Esophagus (tissue), 2 donors: ENCODE results near the gene GABRD. TPM values are rescaled to one million over a fixed set of nuclear protein-coding genes. Genes with fewer than 3 reads are reported as not detected.

Source experiments
- H3K27ac ChIP-seq, 2 donors: one replicate each; pipeline ENCODE4 v1.5.1; 2013; ENCODE audit warnings: low read depth in 2 of 2, mild to moderate bottlenecking in 2 of 2, inconsistent platforms in 1 of 2, low read length in 1 of 2, moderate library complexity in 1 of 2
- H3K27me3 ChIP-seq, 2 donors: one replicate each; pipeline ENCODE4 v1.6.1; 2013; ENCODE audit warnings: low read length in 2 of 2, control low read depth in 1 of 2, mild to moderate bottlenecking in 1 of 2; ENCODE audit not compliant: insufficient read depth in 2 of 2, control insufficient read depth in 1 of 2
- H3K36me3 ChIP-seq, 2 donors: one replicate each; pipeline ENCODE4 v1.6.1; 2013; ENCODE audit warnings: low read length in 1 of 2; ENCODE audit not compliant: control insufficient read depth in 2 of 2, insufficient read depth in 2 of 2
- H3K4me1 ChIP-seq, 2 donors: one replicate each; pipeline ENCODE4 v1.6.1; 2013; ENCODE audit warnings: low read length in 1 of 2; ENCODE audit not compliant: control insufficient read depth in 2 of 2, insufficient read depth in 2 of 2
- H3K4me3 ChIP-seq, 2 donors: one replicate each; pipeline ENCODE4 v1.5.1; 2013; ENCODE audit warnings: low read length in 2 of 2, mild to moderate bottlenecking in 2 of 2, low read depth in 1 of 2, moderate library complexity in 1 of 2
- H3K9me3 ChIP-seq, 2 donors: one replicate each; pipeline ENCODE4 v1.6.1; 2013; ENCODE audit warnings: mild to moderate bottlenecking in 2 of 2, low read depth in 1 of 2, low read length in 1 of 2, moderate library complexity in 1 of 2; ENCODE audit not compliant: control insufficient read depth in 2 of 2, insufficient read depth in 1 of 2
- whole genome bisulfite sequencing, 2 donors: extraction: QIAGEN DNeasy Blood & Tissue Kit; methylation state at CpG; one replicate each; pipeline ENCODE4 v1.1.7; 2013; 5-methylcytosine and 5-hydroxymethylcytosine counted together
- polyA plus RNA-seq, 2 donors: library from polyadenylated mRNA; stranded (reverse); fragments of 200-250 nt; gene quantifications; one replicate each; pipeline ENCODE4 v1.2.3, GENCODE V29; 2013
- donor health status: healthy with polysubstance abuse.
- donor health status: Bipolar disorder and iron deficiency.

GABRD gene
- polyA plus RNA-seq, 2 donors, result 0.27 to 0.90 TPM

- Histone ChIP-seq H3K27ac (no peak overlapping the region), H3K36me3 (no peaks in the 10 kb centered on the region), H3K27me3 (peaks cover 0 to 18% of the 10 kb centered on the region in 2 donors), H3K9me3 (no peaks in the 10 kb centered on the region), H3K4me3 (no peak overlapping the region), H3K4me1 (peaks cover 0 to 3% of the 10 kb centered on the region in 2 donors)
- WGBS, 2 donors, result 89 to 91% methylated on average over 10 of the region's 10 CpGs
These were observed 5.3 kb downstream of the GABRD start for GRCh38 chr1:2024451-2024850.

GRCh38 chr1:2024887-2025286 is 5.7 kb downstream of the GABRD start:
- H3K36me3 ChIP-seq, result no peaks in the 10 kb centered on the region
- H3K9me3 ChIP-seq, result no peaks in the 10 kb centered on the region
- H3K27me3 ChIP-seq, result peaks cover 0 to 13% of the 10 kb centered on the region in 2 donors
- H3K27ac ChIP-seq, result no peak overlapping the region
- H3K4me1 ChIP-seq, result no peaks in the 10 kb centered on the region
- H3K4me3 ChIP-seq, result no peak overlapping the region
- 85 to 95% methylated on average over 18 of the region's 18 CpGs for WGBS, 2 donors

GRCh38 chr1:2025491-2025981 is 6.4 kb downstream of the GABRD start:
- no peak overlapping the region for H3K27ac ChIP-seq
- 52 to 67% methylated on average over 39 of the region's 39 CpGs for WGBS, 2 donors
- H3K9me3 ChIP-seq, result no peaks in the 10 kb centered on the region
- no peaks in the 10 kb centered on the region for H3K36me3 ChIP-seq
- peaks cover 0 to 7% of the 10 kb centered on the region in 2 donors for H3K27me3 ChIP-seq
- no peak overlapping the region for H3K4me3 ChIP-seq
- H3K4me1 ChIP-seq, result no peaks in the 10 kb centered on the region

GRCh38 chr1:2027961-2028583 is 8.9 kb downstream of the GABRD start:
- Histone ChIP-seq H3K27me3 (no peaks in the 10 kb centered on the region), H3K27ac (no peak overlapping the region), H3K4me1 (no peaks in the 10 kb centered on the region), H3K9me3 (no peaks in the 10 kb centered on the region), H3K36me3 (no peaks in the 10 kb centered on the region), H3K4me3 (no peak overlapping the region)
- 88 to 89% methylated on average over 46 of the region's 46 CpGs for WGBS, 2 donors

GRCh38 chr1:2028870-2029560 is 9.9 kb downstream of the GABRD start:
- WGBS, 2 donors, result 85 to 90% methylated on average over 21 to 26 of the region's 26 CpGs
- no peaks in the 10 kb centered on the region for H3K36me3 ChIP-seq
- H3K27ac ChIP-seq, result no peak overlapping the region
- no peaks in the 10 kb centered on the region for H3K27me3 ChIP-seq
- H3K4me1 ChIP-seq, result no peaks in the 10 kb centered on the region
- H3K9me3 ChIP-seq, result no peaks in the 10 kb centered on the region
- no peak overlapping the region for H3K4me3 ChIP-seq

- Histone ChIP-seq H3K36me3 (no peaks in the 10 kb centered on the region), H3K27me3 (no peaks in the 10 kb centered on the region), H3K4me3 (no peak overlapping the region), H3K4me1 (no peaks in the 10 kb centered on the region), H3K27ac (no peak overlapping the region), H3K9me3 (no peaks in the 10 kb centered on the region)
- 82 to 91% methylated on average over 15 of the region's 15 CpGs for WGBS, 2 donors
These were observed 10.4 kb downstream of the GABRD start for GRCh38 chr1:2029561-2029960.

- H3K27ac ChIP-seq, result no peak overlapping the region
- no peaks in the 10 kb centered on the region for H3K27me3 ChIP-seq
- H3K36me3 ChIP-seq, result no peaks in the 10 kb centered on the region
These were observed 11.1 kb downstream of the GABRD start for GRCh38 chr1:2030076-2030871.

GRCh38 chr1:2031546-2032540 is 12.7 kb downstream of the GABRD start:
- Histone ChIP-seq H3K27me3 (no peaks in the 10 kb centered on the region), H3K4me3 (no peak overlapping the region)

More at GRCh38 chr1:2030076-2030871, 11.1 kb downstream of the GABRD start:
- H3K9me3 ChIP-seq, result no peaks in the 10 kb centered on the region
- WGBS, 2 donors, result 89% methylated on average over 42 of the region's 42 CpGs
- H3K4me1 ChIP-seq, result no peaks in the 10 kb centered on the region
- no peak overlapping the region for H3K4me3 ChIP-seq

GRCh38 chr1:2032737-2033136 is 13.6 kb downstream of the GABRD start:
- no peaks in the 10 kb centered on the region for H3K36me3 ChIP-seq
- no peaks in the 10 kb centered on the region for H3K9me3 ChIP-seq
- H3K27ac ChIP-seq, result no peak overlapping the region
- WGBS, 2 donors, result 56 to 62% methylated on average over 14 of the region's 14 CpGs
- H3K27me3 ChIP-seq, result no peaks in the 10 kb centered on the region
- no peak overlapping the region for H3K4me3 ChIP-seq
- no peaks in the 10 kb centered on the region for H3K4me1 ChIP-seq

More at GRCh38 chr1:2031546-2032540, 12.7 kb downstream of the GABRD start:
- no peaks in the 10 kb centered on the region for H3K4me1 ChIP-seq
- H3K9me3 ChIP-seq, result no peaks in the 10 kb centered on the region
- WGBS, 2 donors, result 78% methylated on average over 30 to 33 of the region's 33 CpGs
- no peaks in the 10 kb centered on the region for H3K36me3 ChIP-seq
- H3K27ac ChIP-seq, result no peak overlapping the region
